Measurements from ENCODE around the gene XPR1.

XPR1 gene

DNA sequence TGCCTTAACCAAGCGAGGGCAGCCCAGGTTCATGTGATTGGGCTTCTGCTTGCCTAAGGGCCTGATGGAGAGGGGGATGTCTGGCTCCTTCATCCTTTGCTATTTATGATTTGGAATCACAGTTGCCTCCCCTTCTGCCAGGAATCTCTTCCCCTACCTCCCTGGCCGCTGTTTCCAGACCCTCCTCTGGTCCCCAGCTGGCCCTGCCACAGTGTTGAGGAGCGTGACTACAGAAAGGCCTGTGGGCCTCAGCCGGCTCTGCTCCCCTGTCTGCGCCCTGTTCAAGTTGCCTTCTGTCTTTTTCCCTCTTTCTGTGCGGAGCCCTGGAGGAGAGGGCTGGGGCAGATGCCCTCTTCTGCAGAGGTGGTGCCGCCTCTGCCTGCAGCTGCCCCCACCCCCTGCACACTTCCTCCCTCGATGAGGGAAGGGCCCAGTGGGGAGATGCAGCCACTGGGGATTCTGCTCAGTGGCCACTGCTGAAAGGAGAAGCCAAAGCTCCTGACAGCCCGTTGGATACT lies 287.4 kb downstream of the XPR1 start:
- FAIRE-seq (no peak), DNase-seq (ENCODE audit: insufficient read length, low spot score) (no peak)
- TF ChIP-seq, protein P1, sequence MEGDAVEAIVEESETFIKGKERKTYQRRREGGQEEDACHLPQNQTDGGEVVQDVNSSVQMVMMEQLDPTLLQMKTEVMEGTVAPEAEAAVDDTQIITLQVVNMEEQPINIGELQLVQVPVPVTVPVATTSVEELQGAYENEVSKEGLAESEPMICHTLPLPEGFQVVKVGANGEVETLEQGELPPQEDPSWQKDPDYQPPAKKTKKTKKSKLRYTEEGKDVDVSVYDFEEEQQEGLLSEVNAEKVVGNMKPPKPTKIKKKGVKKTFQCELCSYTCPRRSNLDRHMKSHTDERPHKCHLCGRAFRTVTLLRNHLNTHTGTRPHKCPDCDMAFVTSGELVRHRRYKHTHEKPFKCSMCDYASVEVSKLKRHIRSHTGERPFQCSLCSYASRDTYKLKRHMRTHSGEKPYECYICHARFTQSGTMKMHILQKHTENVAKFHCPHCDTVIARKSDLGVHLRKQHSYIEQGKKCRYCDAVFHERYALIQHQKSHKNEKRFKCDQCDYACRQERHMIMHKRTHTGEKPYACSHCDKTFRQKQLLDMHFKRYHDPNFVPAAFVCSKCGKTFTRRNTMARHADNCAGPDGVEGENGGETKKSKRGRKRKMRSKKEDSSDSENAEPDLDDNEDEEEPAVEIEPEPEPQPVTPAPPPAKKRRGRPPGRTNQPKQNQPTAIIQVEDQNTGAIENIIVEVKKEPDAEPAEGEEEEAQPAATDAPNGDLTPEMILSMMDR (IDR thresholded peaks at IDR 0.05; ENCODE audit: insufficient read depth, missing control alignments) = no peak

DNA sequence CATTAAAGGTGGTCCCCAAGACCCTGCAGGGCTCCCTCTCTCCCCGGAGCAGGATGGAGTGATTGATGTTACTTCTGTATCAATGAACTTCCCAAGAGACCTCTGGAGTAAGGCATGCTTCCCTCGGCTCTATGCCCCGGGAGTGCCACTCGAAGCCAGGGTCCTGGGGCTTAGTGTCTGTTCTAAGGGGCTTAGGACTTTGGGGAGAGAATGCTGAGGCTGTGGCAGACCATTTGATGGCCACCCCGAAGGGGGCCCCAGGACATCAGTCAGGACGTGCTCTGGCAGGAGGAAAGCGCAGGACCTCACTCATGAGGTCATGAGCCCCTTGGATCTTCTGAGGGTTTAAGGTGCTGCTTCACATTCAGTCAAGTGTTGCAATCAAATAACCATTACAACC lies 288.4 kb downstream of the XPR1 start:
- TF ChIP-seq, protein P1 (IDR thresholded peaks at IDR 0.05; ENCODE audit: insufficient read depth, missing control alignments) = no peak
- FAIRE-seq (no peak), DNase-seq (ENCODE audit: insufficient read length, low spot score) (no peak)

DNA sequence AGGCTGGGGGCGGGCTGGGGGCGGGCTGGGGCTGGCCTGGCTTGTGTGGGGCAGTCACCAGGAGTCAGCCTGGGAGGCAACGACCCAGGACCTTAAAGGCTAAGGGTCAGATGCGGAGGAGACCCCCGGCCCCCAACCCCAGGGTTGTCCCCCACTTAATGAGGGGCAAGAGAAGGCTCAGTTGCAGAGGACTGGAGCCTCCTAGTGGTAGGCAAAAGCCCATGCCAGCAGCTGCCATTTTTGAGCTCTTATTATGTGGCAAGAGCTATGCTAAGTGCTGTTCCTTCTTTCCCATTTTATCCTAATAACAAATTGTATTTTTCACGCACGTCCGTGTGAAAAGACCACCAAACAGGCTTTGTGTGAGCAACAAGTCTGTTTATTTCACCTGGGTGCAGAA lies 288.9 kb downstream of the XPR1 start:
- TF ChIP-seq, protein P1 (IDR thresholded peaks at IDR 0.05; ENCODE audit: insufficient read depth, missing control alignments) = peak; percentile 19
- DNase-seq (ENCODE audit: insufficient read length, low spot score) (no peak), FAIRE-seq (no peak)

DNA sequence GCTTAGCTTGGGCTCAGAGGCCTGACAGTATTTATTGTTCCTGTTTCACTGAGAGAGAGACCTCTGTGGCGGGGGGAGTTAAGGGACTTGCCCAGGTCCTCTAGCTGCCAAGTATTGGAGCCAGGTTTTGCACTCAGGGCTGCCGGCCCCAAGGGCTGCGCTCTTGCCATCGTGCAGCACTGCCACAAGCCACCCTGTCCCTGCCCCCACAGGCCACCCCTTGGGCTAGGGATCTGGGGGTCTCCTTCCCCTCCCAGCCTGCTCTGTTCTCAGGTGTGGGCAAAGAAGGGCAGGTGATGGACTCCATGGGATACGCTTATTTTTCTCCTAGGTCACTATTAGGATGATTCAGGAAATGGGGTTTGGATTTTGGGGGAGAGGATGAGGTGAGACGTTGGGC lies 289.6 kb downstream of the XPR1 start:
- TF ChIP-seq, protein P1 (IDR thresholded peaks at IDR 0.05; ENCODE audit: insufficient read depth, missing control alignments) = no peak
- DNase-seq (ENCODE audit: insufficient read length, low spot score) = no peak
- no peak for FAIRE-seq

DNA sequence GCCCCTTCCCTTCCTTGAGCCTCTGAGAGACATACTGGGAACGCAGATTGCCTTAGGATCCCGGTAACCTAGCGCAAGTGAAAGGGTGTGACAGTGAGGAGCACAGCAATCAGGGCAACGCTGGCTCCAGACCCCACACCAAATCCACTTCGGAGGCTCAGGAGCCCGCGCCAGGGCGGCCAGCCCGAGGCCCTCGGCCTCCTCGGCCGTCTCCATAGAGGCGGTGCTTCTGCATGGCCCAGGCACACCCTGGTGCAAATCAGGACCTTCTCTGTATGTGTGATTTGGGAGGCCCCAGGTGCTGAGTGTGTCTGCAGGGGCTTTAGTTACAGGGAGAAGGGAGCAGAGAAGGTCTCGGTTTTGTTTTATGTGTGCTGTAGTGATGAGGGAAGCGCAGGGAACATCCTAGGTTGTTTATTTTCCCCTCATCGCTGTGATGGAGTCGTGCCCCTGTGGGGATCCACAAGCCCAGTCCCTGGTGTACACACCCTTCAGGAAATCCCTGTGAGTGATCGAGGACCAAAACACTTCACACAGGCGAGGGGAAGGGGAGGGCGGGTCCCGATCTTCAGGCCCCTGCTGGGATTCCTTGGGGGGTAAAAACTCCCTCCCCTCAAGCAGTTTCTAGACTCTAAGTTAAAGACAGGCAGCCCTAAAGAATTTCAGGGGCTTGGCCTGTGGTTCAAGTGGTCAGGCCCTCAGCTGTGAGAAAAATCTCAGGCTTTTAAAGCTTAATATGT lies 290.2 kb downstream of the XPR1 start:
- TF ChIP-seq, protein P1 (IDR thresholded peaks at IDR 0.05; ENCODE audit: insufficient read depth, missing control alignments) = no peak
- FAIRE-seq (no peak), DNase-seq (ENCODE audit: insufficient read length, low spot score) (no peak)

DNA sequence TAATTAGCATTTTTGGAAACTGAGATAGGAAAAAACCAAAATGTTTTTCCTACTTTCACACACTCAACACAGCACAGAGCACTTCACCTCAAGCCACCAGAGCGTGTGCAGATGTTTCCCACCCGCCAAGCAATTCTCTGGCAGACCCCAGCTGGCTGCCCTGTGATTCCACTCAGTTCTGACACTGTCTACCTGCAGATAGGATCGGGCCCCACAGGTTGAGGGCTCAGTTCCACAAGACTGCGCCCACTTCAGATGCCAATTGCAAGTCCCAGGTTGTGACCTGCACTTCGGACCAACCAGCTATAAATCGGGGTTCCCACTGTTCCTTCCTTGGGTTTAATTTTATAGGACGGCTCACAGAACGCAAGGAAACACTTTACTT lies 290.8 kb downstream of the XPR1 start:
- FAIRE-seq (no peak), DNase-seq (ENCODE audit: insufficient read length, low spot score) (no peak)
- TF ChIP-seq, protein P1 (IDR thresholded peaks at IDR 0.05; ENCODE audit: insufficient read depth, missing control alignments) = no peak

Measured in D721Med (cell line).